GM23248 (cell line): ENCODE results near the gene HDC. TPM values are rescaled to one million over a fixed set of nuclear protein-coding genes. Genes with fewer than 3 reads are reported as not detected.

Experiments used
- DNase-seq: peaks from one replicate; pipeline ENCODE4 v3.0.0-alpha.2; 2015
- H2AFZ ChIP-seq: fragments of 200-600 bp; sonication (generic); 2 replicates; pipeline ENCODE4 v1.6.1; 2016; ENCODE audit warnings: antibody characterized with exemption
- H3F3A ChIP-seq: fragments of 200-600 bp; sonication (generic); 2 replicates; pipeline ENCODE4 v1.6.1; 2016; ENCODE audit warnings: mild to moderate bottlenecking, antibody characterized with exemption, mixed run types; ENCODE audit not compliant: insufficient read depth
- H3K27ac ChIP-seq: fragments of 200-600 bp; sonication (generic); 2 replicates; pipeline ENCODE4 v1.5.1; 2016; ENCODE audit warnings: mild to moderate bottlenecking
- H3K27me3 ChIP-seq: fragments of 200-600 bp; sonication (generic); replicated peaks from 2 replicates; pipeline ENCODE4 v1.6.1; 2016; ENCODE audit warnings: mild to moderate bottlenecking; ENCODE audit not compliant: insufficient read depth
- H3K36me3 ChIP-seq: fragments of 200-600 bp; sonication (generic); 2 replicates; pipeline ENCODE4 v1.6.1; 2016; ENCODE audit warnings: low read depth, mild to moderate bottlenecking
- H3K4me1 ChIP-seq: fragments of 200-600 bp; sonication (generic); 2 replicates; pipeline ENCODE4 v1.6.1; 2016; ENCODE audit warnings: mild to moderate bottlenecking; ENCODE audit not compliant: insufficient read depth
- H3K4me2 ChIP-seq: fragments of 200-600 bp; sonication (generic); one replicate; pipeline ENCODE4 v1.6.1; 2016; ENCODE audit warnings: mild to moderate bottlenecking; ENCODE audit not compliant: unreplicated experiment
- H3K4me3 ChIP-seq: fragments of 200-600 bp; sonication (generic); 2 replicates; pipeline ENCODE4 v1.5.1; 2016; ENCODE audit warnings: mild to moderate bottlenecking
- H3K79me2 ChIP-seq: fragments of 200-600 bp; sonication (generic); 2 replicates; pipeline ENCODE4 v1.6.1; 2016; ENCODE audit warnings: mild to moderate bottlenecking; ENCODE audit not compliant: insufficient read depth
- H3K9ac ChIP-seq: fragments of 200-600 bp; sonication (generic); 2 replicates; pipeline ENCODE4 v1.6.1; 2016; ENCODE audit warnings: mild to moderate bottlenecking
- H3K9me2 ChIP-seq: fragments of 200-600 bp; sonication (generic); 2 replicates; pipeline ENCODE4 v1.6.1; 2016; ENCODE audit warnings: mixed run types, mild to moderate bottlenecking, moderate library complexity; ENCODE audit not compliant: insufficient read depth
- H3K9me3 ChIP-seq: fragments of 200-600 bp; sonication (generic); one replicate; pipeline ENCODE4 v1.6.1; 2017; ENCODE audit warnings: low read depth
- H4K20me1 ChIP-seq: fragments of 200-600 bp; sonication (generic); 2 replicates; pipeline ENCODE4 v1.6.0; 2016; ENCODE audit not compliant: insufficient read depth
- EZH2 ChIP-seq: fragments of 200-600 bp; sonication (generic); IDR thresholded peaks from 2 replicates; pipeline ENCODE4 v1.6.1; 2018; ENCODE audit warnings: antibody characterized with exemption, mild to moderate bottlenecking; ENCODE audit not compliant: insufficient read depth, poor library complexity, severe bottlenecking
- EZH2phosphoT487 ChIP-seq: fragments of 200-600 bp; sonication (generic); IDR thresholded peaks from 2 replicates; pipeline ENCODE4 v1.6.1; 2018; ENCODE audit warnings: antibody characterized with exemption, moderate library complexity, mild to moderate bottlenecking, low read depth; ENCODE audit not compliant: insufficient read depth
- WGBS, 2 experiments: methylation state at CpG; one replicate each; pipeline ENCODE4 v1.1.6; 2015 to 2017; ENCODE audit warnings: low lambda C conversion rate in 2 of 2, low coverage in 1 of 2; ENCODE audit errors: missing lambda C conversion rate in 2 of 2; 5-methylcytosine and 5-hydroxymethylcytosine counted together
- in situ Hi-C: fragments of 300-500 bp; cut with MboI; formaldehyde crosslinking; loops from 2 replicates; pipeline ENCODE4 v1.15.0; 2020
- polyA plus RNA-seq: library from polyadenylated mRNA; unstranded; fragments of >200 nt; fragmentation: Nextera tagmentation; extraction: Ambion mirVana; gene quantifications from 2 replicates; pipeline ENCODE4 v1.2.1, GENCODE V29; 2016
- total RNA-seq: library from RNA; depleted of rRNA; stranded (reverse); fragments of >200 nt; shearing (Covaris generic); gene quantifications from 2 replicates; pipeline ENCODE4 v1.2.3, GENCODE V29; 2014

HDC gene
- total and polyA plus RNA-seq, 2 experiments from 2014 or later = not detected

GRCh38 chr15:50236433-50236832, 29.1 kb downstream of the HDC start:
- 89 to 90% methylated on average over 9 of the region's 9 CpGs for WGBS, 2 experiments
- no peak overlapping the region for H3K4me2 ChIP-seq
- H3K9ac ChIP-seq = no peak overlapping the region
- H3K9me3 ChIP-seq = no peaks in the 10 kb centered on the region
- no peaks in the 10 kb centered on the region for H4K20me1 ChIP-seq
- H3K27me3 ChIP-seq = no peaks in the 10 kb centered on the region
- no peaks in the 10 kb centered on the region for H3F3A ChIP-seq
- no peaks in the 10 kb centered on the region for H3K36me3 ChIP-seq
- TF ChIP-seq EZH2 = no peak
- TF ChIP-seq EZH2phosphoT487 = no peak
- in situ Hi-C loops = no loop called here
- no peak for DNase-seq
- H2AFZ ChIP-seq = no peak overlapping the region
- H3K9me2 ChIP-seq = no peaks in the 10 kb centered on the region
- H3K4me1 ChIP-seq = peaks cover 2% of the 10 kb centered on the region; the same call in 1 of the 2 replicates
- no peak overlapping the region for H3K4me3 ChIP-seq
- no peak overlapping the region for H3K27ac ChIP-seq
- H3K79me2 ChIP-seq = no peaks in the 10 kb centered on the region

DNA sequence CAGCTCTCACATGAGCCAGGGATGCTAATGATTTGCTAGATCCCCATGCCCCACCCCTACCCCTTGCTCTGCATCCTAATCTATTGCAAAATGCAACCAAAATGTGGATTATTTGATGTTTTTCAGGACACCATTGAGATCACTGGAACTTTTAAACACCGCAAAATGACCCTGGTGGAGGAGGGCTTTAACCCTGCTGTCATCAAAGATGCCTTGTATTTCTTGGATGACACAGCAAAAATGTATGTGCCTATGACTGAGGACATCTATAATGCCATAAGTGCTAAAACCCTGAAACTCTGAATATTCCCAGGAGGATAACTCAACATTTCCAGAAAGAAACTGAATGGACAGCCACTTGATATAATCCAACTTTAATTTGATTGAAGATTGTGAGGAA, 29.7 kb downstream of the HDC start:
- TF ChIP-seq EZH2phosphoT487 (no peak), EZH2 (no peak)
- no peaks in the 10 kb centered on the region for H3K4me1 ChIP-seq
- no peak overlapping the region for H3K4me2 ChIP-seq
- H3K79me2 ChIP-seq = no peaks in the 10 kb centered on the region
- no peak overlapping the region for H3K27ac ChIP-seq
- no peaks in the 10 kb centered on the region for H3F3A ChIP-seq
- no peak overlapping the region for H2AFZ ChIP-seq
- in situ Hi-C loops = no loop called here
- H3K27me3 ChIP-seq = no peaks in the 10 kb centered on the region
- WGBS, 2 experiments = 94 to 95% methylated on average over 1 of the region's 1 CpG
- no peaks in the 10 kb centered on the region for H3K36me3 ChIP-seq
- no peak overlapping the region for H3K4me3 ChIP-seq
- no peak overlapping the region for H3K9ac ChIP-seq
- no peaks in the 10 kb centered on the region for H4K20me1 ChIP-seq
- H3K9me3 ChIP-seq = no peaks in the 10 kb centered on the region
- DNase-seq = no peak
- no peaks in the 10 kb centered on the region for H3K9me2 ChIP-seq

DNA sequence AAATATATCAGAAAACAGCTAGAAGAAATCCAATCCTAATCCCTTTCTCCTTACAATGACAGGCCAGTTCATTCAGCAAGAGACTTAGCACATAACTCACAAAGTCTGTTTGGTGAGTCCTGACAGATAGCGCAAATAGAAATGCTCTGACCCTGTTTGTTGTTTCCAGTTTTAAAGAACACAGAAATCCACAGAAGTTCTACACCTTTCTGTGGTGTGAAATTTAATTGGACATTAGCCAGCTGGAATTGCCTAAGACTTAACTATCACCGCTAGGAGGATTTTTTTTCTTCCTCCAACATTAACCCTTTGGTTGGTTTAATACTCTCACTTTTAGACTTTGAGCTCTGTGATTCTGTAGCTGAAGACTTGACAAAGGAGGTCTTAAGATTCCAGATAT, 30.8 kb downstream of the HDC start:
- no peak overlapping the region for H3K9ac ChIP-seq
- no peaks in the 10 kb centered on the region for H3K9me3 ChIP-seq
- no peak overlapping the region for H2AFZ ChIP-seq
- no peak overlapping the region for H3K4me3 ChIP-seq
- WGBS, 2 experiments = 67 to 72% methylated on average over 2 of the region's 2 CpGs
- in situ Hi-C loops = no loop called here
- DNase-seq = no peak
- TF ChIP-seq EZH2 = no peak
- no peak for TF ChIP-seq EZH2phosphoT487
- H3K27ac ChIP-seq = no peak overlapping the region
- no peaks in the 10 kb centered on the region for H3K36me3 ChIP-seq
- no peaks in the 10 kb centered on the region for H3K4me1 ChIP-seq
- H4K20me1 ChIP-seq = no peaks in the 10 kb centered on the region
- no peaks in the 10 kb centered on the region for H3K9me2 ChIP-seq
- H3K4me2 ChIP-seq = no peak overlapping the region
- no peaks in the 10 kb centered on the region for H3K79me2 ChIP-seq
- no peaks in the 10 kb centered on the region for H3F3A ChIP-seq
- no peaks in the 10 kb centered on the region for H3K27me3 ChIP-seq

DNA sequence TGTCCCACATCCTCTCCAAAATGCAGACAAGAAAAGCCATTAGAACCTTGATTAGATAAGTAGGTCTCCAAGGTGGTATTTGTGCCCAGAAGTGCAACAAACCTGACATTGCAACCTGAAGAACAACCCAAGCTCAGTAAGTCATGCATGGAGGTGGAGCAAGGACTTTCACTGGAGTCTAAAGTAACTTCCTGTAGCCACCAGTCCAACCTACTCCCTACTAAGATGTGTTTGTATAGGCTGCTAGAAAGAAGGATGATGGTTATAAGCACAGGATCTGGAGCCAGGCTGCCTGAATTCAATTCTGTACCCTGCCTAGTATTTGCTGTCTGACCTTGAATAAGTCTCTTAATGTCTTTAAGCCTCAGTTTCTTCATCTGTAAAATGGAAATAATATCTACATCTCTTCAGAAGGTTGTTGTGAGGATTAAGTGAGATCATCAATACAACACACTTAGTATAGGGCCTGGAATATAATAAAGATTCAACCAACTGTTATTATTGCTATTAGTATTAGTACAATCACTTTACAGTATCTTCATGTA, 32.3 kb downstream of the HDC start:
- Histone ChIP-seq H3F3A (no peaks in the 10 kb centered on the region), H3K9me2 (no peaks in the 10 kb centered on the region), H3K9me3 (no peaks in the 10 kb centered on the region), H3K27ac (no peak overlapping the region), H3K4me2 (no peak overlapping the region), H4K20me1 (no peaks in the 10 kb centered on the region), H3K4me3 (no peak overlapping the region), H3K27me3 (no peaks in the 10 kb centered on the region), H3K79me2 (no peaks in the 10 kb centered on the region), H3K9ac (no peak overlapping the region), H3K4me1 (no peaks in the 10 kb centered on the region), H2AFZ (no peak overlapping the region), H3K36me3 (no peaks in the 10 kb centered on the region)
- no peak for TF ChIP-seq EZH2
- TF ChIP-seq EZH2phosphoT487 = no peak
- no peak for DNase-seq
- in situ Hi-C loops = no loop called here

DNA sequence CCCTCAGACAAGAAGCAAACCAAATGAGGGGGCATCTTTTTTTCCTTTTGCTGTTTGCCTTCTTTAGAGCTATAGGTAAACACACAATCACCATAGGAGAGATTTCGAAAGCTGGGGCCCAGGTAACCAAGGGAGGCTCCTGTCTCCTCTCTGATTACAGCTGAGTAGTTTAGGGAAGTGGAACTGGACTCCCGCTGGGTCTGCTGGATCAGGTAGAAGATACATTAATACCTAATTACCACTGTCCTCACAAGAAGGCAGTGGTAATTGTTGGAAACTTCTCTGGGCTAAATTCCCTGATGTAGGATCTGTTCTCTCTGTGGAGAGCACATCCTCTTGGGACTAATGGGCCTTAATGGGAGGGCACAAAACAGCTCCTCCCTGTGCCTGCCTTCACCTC, 32.7 kb downstream of the HDC start:
- Histone ChIP-seq H3K79me2 (no peaks in the 10 kb centered on the region), H4K20me1 (no peaks in the 10 kb centered on the region), H3K27ac (no peak overlapping the region), H3K27me3 (no peaks in the 10 kb centered on the region), H2AFZ (no peak overlapping the region), H3K9ac (no peak overlapping the region), H3K4me1 (no peaks in the 10 kb centered on the region), H3F3A (no peaks in the 10 kb centered on the region), H3K4me3 (no peak overlapping the region), H3K9me3 (no peaks in the 10 kb centered on the region), H3K36me3 (no peaks in the 10 kb centered on the region), H3K9me2 (no peaks in the 10 kb centered on the region), H3K4me2 (no peak overlapping the region)
- in situ Hi-C loops = no loop called here
- 55 to 59% methylated on average over 2 of the region's 2 CpGs for WGBS, 2 experiments
- no peak for DNase-seq
- TF ChIP-seq EZH2 (no peak), EZH2phosphoT487 (no peak)
